GM10248 (cell line): ENCODE measurements around the gene SUSD4.

ENCODE experiments used
- CTCF ChIA-PET: fragments of 300-600 bp; sonication (Branson Sonifier 250); formaldehyde crosslinking; extraction: SDS; loops from one replicate; lab custom pipeline; 2021; ENCODE audit warnings: antibody characterized with exemption; lab: Yijun Ruan, JAX
- POLR2A ChIA-PET: fragments of 350-650 bp; sonication (Branson Sonifier 250); formaldehyde crosslinking; extraction: SDS; loops from one replicate; lab custom pipeline; 2020; ENCODE audit warnings: antibody characterized with exemption; lab: Yijun Ruan, JAX
- DNase-seq: peaks from one replicate; pipeline ENCODE4 v3.0.0; 2012; ENCODE audit errors: extremely low spot score
- CTCF ChIP-seq: IDR thresholded peaks from 2 replicates; pipeline ENCODE4 v1.5.1; 2012; ENCODE audit warnings: mild to moderate bottlenecking, low read depth; ENCODE audit errors: extremely low read depth, missing control alignments, control extremely low read depth

SUSD4 gene

GRCh38 chr1:223349241-223349640 lies 14.7 kb downstream of the SUSD4 start:
- POLR2A ChIA-PET: no interaction called here
- no peak for TF ChIP-seq CTCF
- CTCF ChIA-PET: interaction anchor here (1.6 to 2.4 kb wide), 2 partner anchors 9 to 13 kb away, joined by 3 to 5 read pairs; no protein-coding TSS in a partner anchor
- DNase-seq: no peak

GRCh38 chr1:223348439-223348838 lies 15.5 kb downstream of the SUSD4 start:
- no peak for DNase-seq
- TF ChIP-seq CTCF: no peak
- POLR2A ChIA-PET: no interaction called here
- CTCF ChIA-PET: interaction anchor here (1.6 to 2.4 kb wide), 2 partner anchors 10 to 12 kb away, joined by 3 to 5 read pairs; no protein-coding TSS in a partner anchor

GRCh38 chr1:223347583-223347982 lies 16.4 kb downstream of the SUSD4 start:
- POLR2A ChIA-PET: no interaction called here

GRCh38 chr1:223346311-223346710 lies 17.7 kb downstream of the SUSD4 start:
- CTCF ChIA-PET: no interaction called here
- no peak for TF ChIP-seq CTCF
- POLR2A ChIA-PET: no interaction called here
- DNase-seq: no peak

More at GRCh38 chr1:223347583-223347982, 16.4 kb downstream of the SUSD4 start:
- DNase-seq: no peak
- CTCF ChIA-PET: no interaction called here
- TF ChIP-seq CTCF: no peak

GRCh38 chr1:223345720-223346119 lies 18.3 kb downstream of the SUSD4 start:
- POLR2A ChIA-PET: no interaction called here
- CTCF ChIA-PET: no interaction called here
- no peak for DNase-seq
- TF ChIP-seq CTCF: no peak

- no peak for TF ChIP-seq CTCF
- ChIA-PET CTCF (no interaction called here), POLR2A (no interaction called here)
- no peak for DNase-seq
These were observed 19.5 kb downstream of the SUSD4 start for GRCh38 chr1:223344491-223344890.
